Neural progenitor cell (in vitro differentiated cells): ENCODE data around the gene RNASEH2A. TPM values are rescaled to one million over a fixed set of nuclear protein-coding genes. Genes with fewer than 3 reads are reported as not detected.

Experiments used
- DNase-seq: peaks from one replicate; pipeline ENCODE4 v3.0.0-alpha.2; 2016; ENCODE audit warnings: low spot score
- H2AFZ ChIP-seq: fragments of 200-600 bp; sonication (generic); replicated peaks from 2 replicates; pipeline ENCODE4 v1.6.1; 2016; ENCODE audit warnings: antibody characterized with exemption
- H3F3A ChIP-seq: fragments of 200-600 bp; sonication (generic); 2 replicates; pipeline ENCODE4 v1.6.1; 2016; ENCODE audit warnings: antibody characterized with exemption, low read depth
- H3K27ac ChIP-seq: fragments of 200-600 bp; sonication (generic); 2 replicates; pipeline ENCODE4 v1.5.1; 2016; ENCODE audit warnings: mild to moderate bottlenecking
- H3K27me3 ChIP-seq: fragments of 200-600 bp; sonication (generic); 2 replicates; pipeline ENCODE4 v1.6.1; 2016; ENCODE audit warnings: mild to moderate bottlenecking, moderate library complexity
- H3K36me3 ChIP-seq: fragments of 200-600 bp; sonication (generic); 2 replicates; pipeline ENCODE4 v1.5.1; 2016
- H3K4me1 ChIP-seq: fragments of 200-600 bp; sonication (generic); 2 replicates; pipeline ENCODE4 v1.6.1; 2016; ENCODE audit warnings: mixed run types
- H3K4me2 ChIP-seq: fragments of 200-600 bp; sonication (generic); 2 replicates; pipeline ENCODE4 v1.6.1; 2016
- H3K4me3 ChIP-seq: fragments of 200-600 bp; sonication (generic); 2 replicates; pipeline ENCODE4 v1.5.1; 2016
- H3K79me2 ChIP-seq: fragments of 200-600 bp; sonication (generic); 2 replicates; pipeline ENCODE4 v1.6.1; 2016; ENCODE audit warnings: low read depth
- H3K9ac ChIP-seq: fragments of 200-600 bp; sonication (generic); 2 replicates; pipeline ENCODE4 v1.6.1; 2016
- H3K9me3 ChIP-seq: fragments of 200-600 bp; sonication (generic); 2 replicates; pipeline ENCODE4 v1.5.1; 2016; ENCODE audit warnings: low read depth
- H4K20me1 ChIP-seq: fragments of 200-600 bp; sonication (generic); 2 replicates; pipeline ENCODE4 v1.6.1; 2016; ENCODE audit warnings: low read depth
- H3K27ac Mint-ChIP-seq: 3 replicates; pipeline ENCODE4 v1.8.0; 2021; ENCODE audit warnings: mixed read lengths
- H3K27me3 Mint-ChIP-seq: 2 replicates; pipeline ENCODE4 v1.8.0; 2022; ENCODE audit warnings: low read depth, mild to moderate bottlenecking, inconsistent platforms, moderate library complexity, mixed read lengths; ENCODE audit not compliant: insufficient read depth
- H3K36me3 Mint-ChIP-seq: 3 replicates; pipeline ENCODE4 v1.8.0; 2021; ENCODE audit warnings: mixed read lengths
- H3K4me1 Mint-ChIP-seq: 3 replicates; pipeline ENCODE4 v1.8.0; 2021; ENCODE audit warnings: mixed read lengths
- H3K4me3 Mint-ChIP-seq: 3 replicates; pipeline ENCODE4 v1.8.0; 2021; ENCODE audit warnings: mild to moderate bottlenecking, moderate library complexity, mixed read lengths
- H3K9me3 Mint-ChIP-seq: 3 replicates; pipeline ENCODE4 v1.8.0; 2020; ENCODE audit warnings: mixed read lengths
- EZH2 ChIP-seq: fragments of 200-600 bp; sonication (generic); IDR thresholded peaks from 2 replicates; pipeline ENCODE4 v1.6.1; 2017; ENCODE audit warnings: antibody characterized with exemption, mild to moderate bottlenecking, moderate library complexity
- EZH2phosphoT487 ChIP-seq: fragments of 200-600 bp; sonication (generic); IDR thresholded peaks from 2 replicates; pipeline ENCODE4 v1.6.1; 2017; ENCODE audit warnings: antibody characterized with exemption
- total RNA-seq: library from RNA; depleted of rRNA; stranded (reverse); fragments of >200 nt; gene quantifications from 2 replicates; pipeline ENCODE4 v1.2.3, GENCODE V29; 2015; ENCODE audit warnings: low replicate concordance
- TF ChIP-seq, protein P1 (sequence below): fragments of 200-600 bp; sonication (generic); IDR thresholded peaks from 2 replicates; pipeline ENCODE4 v1.5.1; 2017; ENCODE audit warnings: antibody characterized with exemption, mild to moderate bottlenecking

Gene RNASEH2A
- total RNA-seq, 1 donor from 2014 or later, result 60.3 TPM

DNA sequence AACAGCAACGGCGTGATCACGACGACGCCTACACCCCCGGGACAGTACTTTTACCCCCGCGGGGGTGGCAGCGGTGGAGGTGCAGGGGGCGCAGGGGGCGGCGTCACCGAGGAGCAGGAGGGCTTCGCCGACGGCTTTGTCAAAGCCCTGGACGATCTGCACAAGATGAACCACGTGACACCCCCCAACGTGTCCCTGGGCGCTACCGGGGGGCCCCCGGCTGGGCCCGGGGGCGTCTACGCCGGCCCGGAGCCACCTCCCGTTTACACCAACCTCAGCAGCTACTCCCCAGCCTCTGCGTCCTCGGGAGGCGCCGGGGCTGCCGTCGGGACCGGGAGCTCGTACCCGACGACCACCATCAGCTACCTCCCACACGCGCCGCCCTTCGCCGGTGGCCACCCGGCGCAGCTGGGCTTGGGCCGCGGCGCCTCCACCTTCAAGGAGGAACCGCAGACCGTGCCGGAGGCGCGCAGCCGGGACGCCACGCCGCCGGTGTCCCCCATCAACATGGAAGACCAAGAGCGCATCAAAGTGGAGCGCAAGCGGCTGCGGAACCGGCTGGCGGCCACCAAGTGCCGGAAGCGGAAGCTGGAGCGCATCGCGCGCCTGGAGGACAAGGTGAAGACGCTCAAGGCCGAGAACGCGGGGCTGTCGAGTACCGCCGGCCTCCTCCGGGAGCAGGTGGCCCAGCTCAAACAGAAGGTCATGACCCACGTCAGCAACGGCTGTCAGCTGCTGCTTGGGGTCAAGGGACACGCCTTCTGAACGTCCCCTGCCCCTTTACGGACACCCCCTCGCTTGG, 14.1 kb upstream of the RNASEH2A start:
- Mint-ChIP-seq H3K27ac (no peak overlapping the region), H3K9me3 (no peaks in the 10 kb centered on the region)
- H3K4me1 ChIP-seq, result peaks cover 37% of the 10 kb centered on the region

DNA sequence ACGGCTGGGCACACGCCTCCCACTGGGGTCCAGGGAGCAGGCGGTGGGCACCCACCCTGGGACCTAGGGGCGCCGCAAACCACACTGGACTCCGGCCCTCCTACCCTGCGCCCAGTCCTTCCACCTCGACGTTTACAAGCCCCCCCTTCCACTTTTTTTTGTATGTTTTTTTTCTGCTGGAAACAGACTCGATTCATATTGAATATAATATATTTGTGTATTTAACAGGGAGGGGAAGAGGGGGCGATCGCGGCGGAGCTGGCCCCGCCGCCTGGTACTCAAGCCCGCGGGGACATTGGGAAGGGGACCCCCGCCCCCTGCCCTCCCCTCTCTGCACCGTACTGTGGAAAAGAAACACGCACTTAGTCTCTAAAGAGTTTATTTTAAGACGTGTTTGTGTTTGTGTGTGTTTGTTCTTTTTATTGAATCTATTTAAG, 13.5 kb upstream of the RNASEH2A start:
- peaks cover 78% of the 10 kb centered on the region for H3F3A ChIP-seq
- no peaks in the 10 kb centered on the region for H3K9me3 ChIP-seq
- H2AFZ ChIP-seq, result no peak overlapping the region
- peak overlapping the region; percentile 84 for H3K4me2 ChIP-seq
- Mint-ChIP-seq H3K9me3 (no peaks in the 10 kb centered on the region), H3K4me1 (peaks cover 41% of the 10 kb centered on the region), H3K36me3 (peaks cover 4% of the 10 kb centered on the region), H3K4me3 (peak overlapping the region; percentile 88), H3K27ac (peak overlapping the region; percentile 53), H3K27me3 (peaks cover 8% of the 10 kb centered on the region)
- peak overlapping the region; percentile 61 for H3K4me3 ChIP-seq
- peaks cover 37% of the 10 kb centered on the region for H3K4me1 ChIP-seq
- H3K36me3 ChIP-seq, result no peaks in the 10 kb centered on the region
- H3K27ac ChIP-seq, result no peak overlapping the region
- peaks cover 39% of the 10 kb centered on the region for H3K27me3 ChIP-seq
- H4K20me1 ChIP-seq, result peaks cover 10% of the 10 kb centered on the region
- no peak for DNase-seq
- no peaks in the 10 kb centered on the region for H3K79me2 ChIP-seq
- TF ChIP-seq EZH2 (no peak), EZH2phosphoT487 (no peak)
- TF ChIP-seq, protein P1, sequence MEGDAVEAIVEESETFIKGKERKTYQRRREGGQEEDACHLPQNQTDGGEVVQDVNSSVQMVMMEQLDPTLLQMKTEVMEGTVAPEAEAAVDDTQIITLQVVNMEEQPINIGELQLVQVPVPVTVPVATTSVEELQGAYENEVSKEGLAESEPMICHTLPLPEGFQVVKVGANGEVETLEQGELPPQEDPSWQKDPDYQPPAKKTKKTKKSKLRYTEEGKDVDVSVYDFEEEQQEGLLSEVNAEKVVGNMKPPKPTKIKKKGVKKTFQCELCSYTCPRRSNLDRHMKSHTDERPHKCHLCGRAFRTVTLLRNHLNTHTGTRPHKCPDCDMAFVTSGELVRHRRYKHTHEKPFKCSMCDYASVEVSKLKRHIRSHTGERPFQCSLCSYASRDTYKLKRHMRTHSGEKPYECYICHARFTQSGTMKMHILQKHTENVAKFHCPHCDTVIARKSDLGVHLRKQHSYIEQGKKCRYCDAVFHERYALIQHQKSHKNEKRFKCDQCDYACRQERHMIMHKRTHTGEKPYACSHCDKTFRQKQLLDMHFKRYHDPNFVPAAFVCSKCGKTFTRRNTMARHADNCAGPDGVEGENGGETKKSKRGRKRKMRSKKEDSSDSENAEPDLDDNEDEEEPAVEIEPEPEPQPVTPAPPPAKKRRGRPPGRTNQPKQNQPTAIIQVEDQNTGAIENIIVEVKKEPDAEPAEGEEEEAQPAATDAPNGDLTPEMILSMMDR, result no peak
- H3K9ac ChIP-seq, result no peak overlapping the region

More for the DNA sequence above, 14.1 kb upstream of the RNASEH2A start:
- Mint-ChIP-seq H3K27me3 (peaks cover 8% of the 10 kb centered on the region), H3K36me3 (peaks cover 4% of the 10 kb centered on the region), H3K4me1 (peaks cover 42% of the 10 kb centered on the region), H3K4me3 (peak overlapping the region; percentile 88)
- H4K20me1 ChIP-seq, result peaks cover 10% of the 10 kb centered on the region
- DNase-seq, result peak; percentile 76
- H3K4me3 ChIP-seq, result peak overlapping the region; percentile 61
- H3F3A ChIP-seq, result peaks cover 73% of the 10 kb centered on the region
- H3K27ac ChIP-seq, result no peak overlapping the region
- no peaks in the 10 kb centered on the region for H3K79me2 ChIP-seq
- peaks cover 39% of the 10 kb centered on the region for H3K27me3 ChIP-seq
- no peaks in the 10 kb centered on the region for H3K36me3 ChIP-seq
- H3K9ac ChIP-seq, result no peak overlapping the region
- peak; percentile 87 for TF ChIP-seq EZH2
- TF ChIP-seq, protein P1, result no peak
- TF ChIP-seq EZH2phosphoT487, result peak; percentile 89
- H2AFZ ChIP-seq, result no peak overlapping the region
- no peaks in the 10 kb centered on the region for H3K9me3 ChIP-seq
- H3K4me2 ChIP-seq, result peak overlapping the region; percentile 84

DNA sequence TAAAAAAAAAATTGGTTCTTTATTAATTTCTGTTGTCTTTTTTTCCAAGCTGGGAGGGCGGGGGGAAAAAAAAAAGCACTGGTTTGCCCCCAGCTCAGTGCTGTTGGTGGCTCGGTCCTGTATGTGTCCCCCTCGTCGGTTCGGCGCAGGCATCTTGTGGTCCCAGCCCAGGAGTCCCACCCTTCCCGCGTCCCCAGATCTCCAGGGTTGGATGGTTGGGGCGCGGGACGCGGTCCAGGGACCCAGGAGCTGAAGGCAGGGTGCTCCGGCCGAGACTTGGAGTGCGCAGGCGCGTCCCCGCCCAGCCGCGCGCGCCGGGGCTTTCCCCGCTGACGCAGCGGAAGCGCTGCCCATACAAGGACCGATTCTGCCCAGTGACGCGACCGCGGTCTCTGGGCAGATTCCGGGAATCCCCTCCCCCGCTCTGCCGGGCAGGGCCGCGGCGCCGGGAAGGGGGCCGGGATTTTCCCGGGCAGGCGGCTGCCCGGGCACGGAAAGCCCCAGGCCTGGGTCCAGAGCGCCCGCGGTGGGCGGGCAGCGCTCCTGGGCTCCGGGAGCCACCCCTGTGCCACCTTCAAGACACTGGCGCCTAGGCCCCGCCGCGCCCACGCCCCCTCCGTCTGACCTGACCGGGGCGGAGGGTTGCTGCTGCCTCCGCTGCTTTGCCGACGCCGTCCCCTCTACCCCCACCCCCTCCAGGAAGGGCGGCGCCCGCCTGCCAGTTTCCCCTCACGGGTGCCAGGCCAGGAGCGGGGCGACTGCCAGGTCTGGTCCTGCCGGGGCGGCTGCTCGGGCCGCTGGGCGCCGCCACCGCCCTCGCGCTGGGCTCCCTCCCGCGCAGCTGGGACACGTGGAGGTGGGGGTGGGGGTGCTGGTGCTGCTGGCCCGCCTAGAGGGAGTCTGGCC, 12.8 kb upstream of the RNASEH2A start:
- Histone ChIP-seq H3K4me1 (peaks cover 30% of the 10 kb centered on the region), H3K4me2 (peak overlapping the region; percentile 84), H3K4me3 (peak overlapping the region; percentile 61), H2AFZ (no peak overlapping the region), H3K36me3 (no peaks in the 10 kb centered on the region), H3K27ac (no peak overlapping the region), H3K27me3 (peaks cover 39% of the 10 kb centered on the region), H3K9me3 (no peaks in the 10 kb centered on the region), H3K9ac (no peak overlapping the region), H3F3A (peaks cover 78% of the 10 kb centered on the region), H3K79me2 (no peaks in the 10 kb centered on the region), H4K20me1 (peaks cover 10% of the 10 kb centered on the region)
- peaks cover 8% of the 10 kb centered on the region for H3K27me3 Mint-ChIP-seq
- TF ChIP-seq, protein P1, result no peak
- DNase-seq, result peak; percentile 97
- H3K4me1 Mint-ChIP-seq, result peaks cover 34% of the 10 kb centered on the region
- H3K27ac Mint-ChIP-seq, result peak overlapping the region; percentile 53
- peak overlapping the region; percentile 88 for H3K4me3 Mint-ChIP-seq
- no peaks in the 10 kb centered on the region for H3K9me3 Mint-ChIP-seq
- peaks cover 4% of the 10 kb centered on the region for H3K36me3 Mint-ChIP-seq
